Effector memory CD4-positive, alpha-beta T cell (primary cell): Measurements from ENCODE around the gene CALR3.

Experiments
- DNase-seq, 3 donors: peaks; one replicate each; pipeline ENCODE4 v3.0.0-alpha.2; 2020
- H3K27ac ChIP-seq: 2 replicates; pipeline ENCODE4 v1.7.0; 2013; ENCODE audit warnings: mild to moderate bottlenecking, low read length, moderate library complexity; ENCODE audit not compliant: insufficient read depth, poor library complexity, severe bottlenecking
- H3K27me3 ChIP-seq: replicated peaks from 2 replicates; pipeline ENCODE4 v1.7.0; 2013; ENCODE audit warnings: mild to moderate bottlenecking, low read length; ENCODE audit not compliant: insufficient read depth, control insufficient read depth, poor library complexity, severe bottlenecking
- H3K36me3 ChIP-seq: 2 replicates; pipeline ENCODE4 v1.7.0; 2013; ENCODE audit warnings: mild to moderate bottlenecking, low read length, moderate library complexity; ENCODE audit not compliant: control insufficient read depth, insufficient read depth
- H3K4me1 ChIP-seq: 2 replicates; pipeline ENCODE4 v1.7.0; 2013; ENCODE audit warnings: low read length, mild to moderate bottlenecking; ENCODE audit not compliant: control insufficient read depth, insufficient read depth, poor library complexity, severe bottlenecking
- H3K4me3 ChIP-seq: 2 replicates; pipeline ENCODE4 v1.7.0; 2013; ENCODE audit warnings: low read length, low read depth, mild to moderate bottlenecking; ENCODE audit not compliant: insufficient read depth, poor library complexity, severe bottlenecking
- H3K9me3 ChIP-seq: 2 replicates; pipeline ENCODE4 v1.7.0; 2013; ENCODE audit warnings: mild to moderate bottlenecking, low read length, moderate library complexity; ENCODE audit not compliant: control insufficient read depth

The CALR3 gene

DNA sequence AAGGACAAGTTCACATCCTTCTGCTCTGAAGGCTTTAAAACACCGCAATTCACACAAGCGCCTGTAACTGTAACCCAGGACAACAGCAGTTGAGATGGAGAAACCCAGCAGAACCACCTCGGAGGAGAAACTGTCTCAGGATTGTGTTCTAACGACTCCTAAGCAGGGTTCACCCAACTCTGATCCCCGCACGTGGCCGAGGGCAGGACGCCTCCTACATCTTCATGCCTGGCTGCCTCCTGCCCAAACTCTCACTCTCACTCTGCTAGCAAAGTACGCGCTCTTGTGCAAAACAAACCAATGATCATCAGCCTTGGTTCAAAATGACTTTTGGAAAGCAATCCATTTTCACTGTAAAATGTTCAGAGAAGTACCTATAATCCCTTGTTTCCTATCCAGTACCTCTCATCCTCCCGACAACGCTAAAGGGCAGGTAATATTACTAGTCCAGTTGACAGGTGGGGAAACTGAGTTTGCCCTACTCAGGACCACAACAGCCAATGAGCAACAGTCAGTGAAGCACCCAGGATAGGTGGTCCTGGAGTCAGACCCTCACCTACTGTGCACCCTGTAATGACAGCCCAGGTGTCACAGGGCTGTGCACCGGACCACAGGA is 49.8 kb downstream of the CALR3 start:
- no peaks in the 10 kb centered on the region for H3K9me3 ChIP-seq
- H3K4me1 ChIP-seq, result no peaks in the 10 kb centered on the region
- no peak overlapping the region for H3K27ac ChIP-seq
- no peak overlapping the region for H3K4me3 ChIP-seq
- DNase-seq, result no peak
- H3K36me3 ChIP-seq, result no peaks in the 10 kb centered on the region
- H3K27me3 ChIP-seq, result no peaks in the 10 kb centered on the region

DNA sequence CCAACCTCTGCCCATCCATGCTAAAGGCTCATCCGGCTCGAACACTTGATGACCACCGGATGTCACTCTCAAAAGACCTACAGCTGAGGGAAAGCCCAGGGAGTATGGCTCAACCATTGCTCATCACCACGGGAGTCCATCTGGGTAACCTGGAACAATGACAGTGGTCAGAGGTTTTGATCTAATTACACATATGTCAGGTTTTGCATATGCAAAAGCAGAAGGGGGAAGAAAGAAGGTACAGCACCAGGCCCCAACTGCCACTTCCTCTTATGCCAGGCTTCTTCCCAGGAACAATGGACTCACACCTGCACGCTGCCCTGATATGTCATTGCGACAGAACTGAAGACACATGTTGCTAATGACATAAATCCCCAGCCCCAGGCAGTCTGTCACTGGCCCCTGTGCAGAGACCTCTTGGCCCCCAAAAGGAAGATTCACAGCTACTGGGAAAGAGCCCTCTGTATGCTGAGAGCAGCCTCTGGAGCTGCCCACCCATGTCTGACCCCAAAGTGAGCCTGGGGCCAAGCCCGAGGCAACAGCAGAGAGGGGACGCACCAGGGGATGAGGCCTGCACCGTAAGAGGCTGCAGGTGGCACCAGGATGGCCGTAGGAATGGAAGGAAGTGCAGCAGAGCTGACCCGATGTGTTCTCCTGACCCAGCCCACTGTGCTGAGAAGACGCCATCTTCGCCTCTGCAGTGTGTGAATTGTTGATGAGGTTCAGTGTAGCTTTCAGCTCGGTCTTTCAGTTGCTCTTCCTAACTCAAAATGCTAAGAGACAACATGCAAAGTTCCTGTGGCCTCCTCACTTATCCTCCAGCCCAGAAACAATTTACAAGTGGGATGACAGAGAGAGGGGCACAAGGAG is 50.5 kb downstream of the CALR3 start:
- no peaks in the 10 kb centered on the region for H3K4me1 ChIP-seq

DNA sequence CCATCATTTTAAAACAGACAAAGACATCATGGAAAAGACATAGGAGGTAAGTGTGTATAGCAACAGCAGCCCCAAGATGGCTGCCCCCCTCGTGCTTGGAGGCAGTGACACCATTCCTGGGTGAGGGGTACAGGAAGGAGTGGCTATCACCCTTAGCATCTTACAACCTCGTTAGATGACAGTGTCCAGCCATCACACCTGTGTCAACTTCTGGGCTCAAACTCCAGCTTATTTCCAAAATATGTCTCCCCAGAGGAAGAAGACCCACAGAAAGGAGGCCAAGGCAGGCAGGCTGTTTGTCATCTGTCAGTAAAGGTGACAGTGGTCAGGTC is 51.7 kb downstream of the CALR3 start:
- H3K4me3 ChIP-seq, result no peak overlapping the region
- H3K4me1 ChIP-seq, result no peaks in the 10 kb centered on the region
- H3K36me3 ChIP-seq, result peaks cover 6% of the 10 kb centered on the region
- no peaks in the 10 kb centered on the region for H3K9me3 ChIP-seq
- no peaks in the 10 kb centered on the region for H3K27me3 ChIP-seq
- DNase-seq, result no peak
- no peak overlapping the region for H3K27ac ChIP-seq

More for the DNA sequence above, 50.5 kb downstream of the CALR3 start:
- Histone ChIP-seq H3K36me3 (peaks cover 6% of the 10 kb centered on the region), H3K4me3 (no peak overlapping the region), H3K27me3 (no peaks in the 10 kb centered on the region), H3K9me3 (no peaks in the 10 kb centered on the region), H3K27ac (no peak overlapping the region)
- DNase-seq, result no peak

DNA sequence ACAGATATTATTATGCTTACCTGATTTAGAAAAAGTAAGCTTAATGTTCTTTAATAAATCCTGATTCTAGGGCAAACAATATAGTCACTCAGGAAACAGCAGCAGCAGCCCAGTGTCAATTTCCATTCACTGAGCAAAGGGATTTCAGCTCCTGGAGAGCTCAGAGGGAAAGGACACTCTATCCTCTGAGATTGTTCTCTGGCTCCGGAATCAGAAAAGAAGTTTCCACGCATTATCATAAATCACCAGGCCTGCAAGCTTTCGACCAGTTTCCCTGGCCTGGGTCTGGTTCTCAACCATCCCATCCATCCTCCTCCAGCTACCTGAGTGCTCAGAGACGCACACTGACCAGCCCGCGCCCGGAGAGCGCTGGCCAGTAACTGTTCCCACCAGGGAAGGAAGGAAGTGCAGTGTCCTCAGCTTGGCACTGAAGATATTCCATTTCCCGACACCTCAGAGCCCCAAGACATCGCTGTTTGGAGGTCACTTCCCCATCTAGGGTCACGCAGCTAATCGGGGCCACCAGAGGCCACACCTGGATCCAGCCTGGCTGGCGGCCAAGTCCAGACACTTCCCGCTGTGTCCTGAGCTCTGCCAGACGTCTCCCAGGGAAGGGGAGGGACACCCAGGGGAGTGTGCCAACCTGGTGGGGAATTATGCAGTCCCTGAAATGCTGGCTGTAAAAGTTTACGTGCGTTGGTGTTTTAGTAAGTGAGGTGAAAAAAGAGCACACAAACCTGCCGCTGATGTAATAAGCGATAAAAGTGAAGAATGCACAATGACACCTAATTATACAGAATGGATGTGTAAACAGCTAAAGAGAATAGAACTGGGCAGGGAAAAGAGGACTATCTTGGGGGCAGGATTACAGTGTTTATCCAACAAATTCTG is 53.3 kb downstream of the CALR3 start:
- no peaks in the 10 kb centered on the region for H3K9me3 ChIP-seq
- no peak overlapping the region for H3K27ac ChIP-seq
- no peak for DNase-seq
- H3K4me3 ChIP-seq, result no peak overlapping the region
- H3K27me3 ChIP-seq, result no peaks in the 10 kb centered on the region
- H3K36me3 ChIP-seq, result peaks cover 9% of the 10 kb centered on the region
- no peaks in the 10 kb centered on the region for H3K4me1 ChIP-seq

DNA sequence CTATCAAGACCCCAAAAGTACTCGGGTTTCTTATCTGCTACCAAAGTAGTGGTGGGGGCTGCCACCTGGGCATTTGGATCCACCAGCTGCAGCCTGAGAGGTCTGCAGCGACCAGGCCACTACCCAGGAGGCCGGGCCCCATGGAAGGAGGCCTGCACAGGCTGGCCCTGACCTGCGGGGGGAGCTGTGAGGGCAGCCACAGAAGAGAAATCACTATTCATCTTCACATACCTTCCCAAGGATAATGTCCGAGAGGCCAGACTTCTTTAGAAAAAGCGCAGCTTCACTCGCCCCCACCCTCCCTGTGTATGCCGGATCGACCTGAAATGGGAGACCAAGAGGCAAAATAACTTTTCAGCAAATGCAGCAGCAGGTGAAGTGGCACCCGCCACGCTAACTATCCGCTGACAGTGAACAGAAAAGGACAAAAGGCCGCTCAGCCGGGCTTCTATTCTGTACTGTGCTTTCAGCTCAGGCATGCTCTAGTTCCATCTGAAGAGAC is 54.3 kb downstream of the CALR3 start:
- Histone ChIP-seq H3K27ac (no peak overlapping the region), H3K4me1 (no peaks in the 10 kb centered on the region), H3K36me3 (peaks cover 16% of the 10 kb centered on the region), H3K4me3 (no peak overlapping the region), H3K9me3 (no peaks in the 10 kb centered on the region), H3K27me3 (no peaks in the 10 kb centered on the region)
- no peak for DNase-seq

DNA sequence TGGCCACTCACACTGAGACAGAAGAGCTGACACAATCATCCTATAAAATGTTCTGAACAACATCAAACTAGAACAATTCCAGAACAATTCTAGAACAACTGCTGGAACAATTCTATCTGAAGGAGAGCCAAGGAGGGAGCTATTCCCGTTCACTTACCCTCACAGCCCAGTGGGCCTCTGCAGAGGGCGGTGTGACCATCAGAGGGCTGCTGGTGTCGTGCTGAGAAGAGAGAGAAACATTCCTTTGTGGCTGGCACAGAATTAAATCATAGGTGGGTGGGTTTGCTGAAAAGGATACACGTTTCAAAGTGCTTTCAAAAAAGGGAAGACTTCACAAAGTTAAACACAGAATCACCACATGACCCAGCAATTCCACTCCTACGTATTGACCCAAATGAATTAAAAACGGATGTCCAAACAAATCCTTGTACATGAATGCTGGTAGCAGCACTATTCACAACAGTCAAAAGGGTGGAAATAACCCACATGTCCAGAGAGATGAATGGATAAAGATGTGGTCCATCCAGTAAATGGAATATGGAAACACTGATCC is 59.1 kb downstream of the CALR3 start:
- Histone ChIP-seq H3K27ac (no peak overlapping the region), H3K27me3 (no peaks in the 10 kb centered on the region), H3K4me1 (no peaks in the 10 kb centered on the region), H3K4me3 (no peak overlapping the region), H3K9me3 (no peaks in the 10 kb centered on the region), H3K36me3 (peaks cover 32% of the 10 kb centered on the region)
- DNase-seq, result no peak

DNA sequence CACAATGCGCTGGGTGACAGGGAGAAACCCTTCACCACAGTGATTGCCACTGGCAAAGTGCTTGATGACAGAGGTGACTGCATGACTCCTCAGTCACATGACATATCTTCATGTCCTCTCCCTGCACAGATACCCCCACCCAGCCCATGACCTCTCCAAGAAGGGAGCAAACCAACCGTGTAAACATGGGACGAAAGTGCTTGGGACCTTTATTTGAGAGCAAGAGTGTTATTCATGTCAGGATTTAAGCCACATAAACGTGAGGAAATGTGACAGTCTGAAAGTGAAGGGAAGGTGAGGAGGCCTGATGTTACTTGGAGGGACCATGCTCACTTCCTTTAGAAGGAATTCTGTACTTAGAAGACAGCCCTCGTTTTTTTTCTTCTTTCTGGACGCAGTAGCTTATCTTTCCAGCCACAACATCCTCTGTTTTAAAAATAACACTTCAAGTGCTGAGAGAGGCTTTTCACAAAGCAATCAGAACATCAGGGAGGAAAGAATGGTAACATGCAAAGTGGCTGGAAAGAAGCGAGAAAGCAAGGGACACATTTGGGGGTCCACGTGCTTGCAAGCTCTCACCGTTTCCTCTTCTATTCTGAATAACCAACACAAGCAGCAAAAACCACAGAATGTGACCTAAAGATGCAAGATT is 59.8 kb downstream of the CALR3 start:
- no peak for DNase-seq
- H3K4me3 ChIP-seq, result no peak overlapping the region
- H3K27me3 ChIP-seq, result no peaks in the 10 kb centered on the region
- H3K9me3 ChIP-seq, result no peaks in the 10 kb centered on the region
- no peak overlapping the region for H3K27ac ChIP-seq
- H3K36me3 ChIP-seq, result peaks cover 32% of the 10 kb centered on the region
- H3K4me1 ChIP-seq, result no peaks in the 10 kb centered on the region

DNA sequence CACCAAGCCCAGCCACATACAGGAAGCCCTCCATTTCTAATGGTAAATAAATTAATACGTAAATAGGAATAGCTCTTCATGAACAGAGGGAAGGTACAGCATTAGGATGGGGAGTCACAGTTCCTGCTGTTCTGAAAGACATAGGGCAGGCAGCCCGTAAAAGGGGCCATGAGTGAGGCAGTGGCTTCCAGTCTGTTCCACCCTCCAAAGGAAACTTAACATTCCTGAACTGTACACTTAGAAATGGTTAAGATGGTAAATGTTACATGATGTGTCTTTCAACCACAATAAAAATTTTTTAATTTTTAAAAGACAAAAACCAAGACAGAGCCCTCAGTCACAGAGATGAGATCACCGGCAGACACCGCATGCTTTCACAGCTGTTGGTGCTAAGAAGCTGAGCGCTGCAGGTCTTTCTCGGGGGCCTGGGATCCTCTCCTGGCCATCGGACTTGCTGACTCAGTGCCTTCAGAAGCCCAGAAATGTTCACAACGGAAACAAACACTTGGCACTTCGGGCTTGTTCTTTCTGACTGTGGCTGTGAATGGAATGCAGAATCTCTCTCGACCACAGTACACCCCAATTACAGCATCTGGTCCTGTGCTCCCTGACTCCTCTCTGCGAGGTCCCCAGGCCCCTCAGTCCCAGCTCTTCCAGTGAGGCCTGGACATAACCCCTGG is 60.6 kb downstream of the CALR3 start:
- no peaks in the 10 kb centered on the region for H3K9me3 ChIP-seq
- no peaks in the 10 kb centered on the region for H3K4me1 ChIP-seq
- peaks cover 26% of the 10 kb centered on the region for H3K36me3 ChIP-seq
- H3K4me3 ChIP-seq, result no peak overlapping the region
- no peak overlapping the region for H3K27ac ChIP-seq
- DNase-seq, result no peak
- H3K27me3 ChIP-seq, result no peaks in the 10 kb centered on the region

DNA sequence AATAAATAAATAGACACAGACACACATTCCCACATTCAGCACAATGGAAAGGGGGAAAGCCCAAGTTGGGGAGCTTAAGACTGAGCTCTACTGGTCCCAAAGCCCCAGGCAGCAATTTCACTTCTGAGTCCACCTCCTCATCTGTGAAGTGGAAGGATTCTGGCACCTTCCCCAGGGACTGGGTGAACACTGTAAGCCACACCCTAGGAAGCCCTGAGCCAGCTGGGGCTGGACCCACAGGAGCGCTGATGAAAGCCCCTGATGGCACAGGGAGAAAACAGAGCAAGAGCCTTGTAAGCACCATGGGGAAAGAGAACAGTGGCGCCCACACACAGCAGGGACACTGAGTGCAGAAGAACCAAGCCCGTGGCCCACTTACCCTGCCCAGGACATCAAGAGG is 62.0 kb downstream of the CALR3 start:
- Histone ChIP-seq H3K36me3 (peaks cover 26% of the 10 kb centered on the region), H3K27me3 (no peaks in the 10 kb centered on the region), H3K4me3 (no peak overlapping the region), H3K4me1 (no peaks in the 10 kb centered on the region), H3K9me3 (no peaks in the 10 kb centered on the region), H3K27ac (no peak overlapping the region)
- no peak for DNase-seq
